Neuronal stem cell (in vitro differentiated cells): ENCODE results near the gene DNAAF2.

Source experiments
- DNase-seq: peaks from one replicate; pipeline ENCODE4 v3.0.0-alpha.2; 2013; ENCODE audit warnings: low spot score
- H2AFZ ChIP-seq: one replicate; pipeline ENCODE4 v1.6.1; 2013; ENCODE audit warnings: mild to moderate bottlenecking, low read length, inconsistent platforms
- H2AK5ac ChIP-seq: 2 replicates; pipeline ENCODE4 v1.6.1; 2013; ENCODE audit warnings: low read depth, mild to moderate bottlenecking, inconsistent platforms, low read length, moderate library complexity, mixed read lengths
- H2BK120ac ChIP-seq: 2 replicates; pipeline ENCODE4 v1.6.1; 2013; ENCODE audit warnings: low read depth, mild to moderate bottlenecking, inconsistent platforms, low read length, moderate library complexity, mixed read lengths
- H2BK12ac ChIP-seq: one replicate; pipeline ENCODE4 v1.6.1; 2013; ENCODE audit warnings: low read length, inconsistent platforms
- H2BK15ac ChIP-seq: 2 replicates; pipeline ENCODE4 v1.6.1; 2013; ENCODE audit warnings: mild to moderate bottlenecking, low read length, inconsistent platforms, mixed read lengths
- H2BK5ac ChIP-seq: one replicate; pipeline ENCODE4 v1.6.1; 2013; ENCODE audit warnings: inconsistent platforms, mild to moderate bottlenecking, low read length, moderate library complexity
- H3K14ac ChIP-seq: one replicate; pipeline ENCODE4 v1.6.1; 2013; ENCODE audit warnings: low read length, inconsistent platforms
- H3K18ac ChIP-seq: 2 replicates; pipeline ENCODE4 v1.6.1; 2013; ENCODE audit warnings: low read length, inconsistent platforms
- H3K23ac ChIP-seq: 2 replicates; pipeline ENCODE4 v1.6.1; 2013; ENCODE audit warnings: low read depth, mild to moderate bottlenecking, mixed read lengths, low read length, inconsistent platforms; ENCODE audit not compliant: poor library complexity
- H3K27ac ChIP-seq: replicated peaks from 3 replicates; pipeline ENCODE4 v1.5.1; 2013; ENCODE audit warnings: low read length, inconsistent platforms
- H3K27me3 ChIP-seq, 3 experiments: 2 replicates each; pipeline ENCODE4 v1.6.1; 2013; ENCODE audit warnings: low read length in 3 of 3, mild to moderate bottlenecking in 2 of 3, inconsistent platforms in 1 of 3, low read depth in 1 of 3, mixed read lengths in 1 of 3, moderate library complexity in 1 of 3; ENCODE audit not compliant: control insufficient read depth in 3 of 3, insufficient read depth in 3 of 3
- H3K36me3 ChIP-seq, 2 donors: replicated peaks in 1 of 2; 2 replicates each; pipeline ENCODE4 v1.6.1; 2013; ENCODE audit warnings: low read length in 2 of 2; ENCODE audit not compliant: control insufficient read depth in 2 of 2, insufficient read depth in 2 of 2
- H3K4ac ChIP-seq: 2 replicates; pipeline ENCODE4 v1.6.1; 2013; ENCODE audit warnings: inconsistent platforms, mild to moderate bottlenecking, low read length, moderate library complexity
- H3K4me1 ChIP-seq, 2 donors: 1 replicate in 1 of 2; 2 replicates in 1 of 2; pipeline ENCODE4 v1.6.1; 2013; ENCODE audit warnings: low read length in 2 of 2, low read depth in 1 of 2; ENCODE audit not compliant: control insufficient read depth in 2 of 2, insufficient read depth in 1 of 2
- H3K4me2 ChIP-seq: one replicate; pipeline ENCODE4 v1.6.1; 2013; ENCODE audit warnings: mild to moderate bottlenecking, low read length, inconsistent platforms; ENCODE audit not compliant: insufficient read depth, poor library complexity, severe bottlenecking
- H3K4me3 ChIP-seq, 2 donors: 2 replicates each; pipeline ENCODE4 v1.5.1; 2013; ENCODE audit warnings: low read length in 2 of 2, mild to moderate bottlenecking in 2 of 2, inconsistent platforms in 1 of 2, moderate library complexity in 1 of 2
- H3K79me1 ChIP-seq: one replicate; pipeline ENCODE4 v1.6.1; 2013; ENCODE audit warnings: low read depth, mild to moderate bottlenecking, inconsistent platforms, low read length, moderate library complexity
- H3K9ac ChIP-seq: one replicate; pipeline ENCODE4 v1.6.1; 2013; ENCODE audit warnings: mild to moderate bottlenecking, low read depth, low read length, inconsistent platforms; ENCODE audit not compliant: poor library complexity
- H3K9me3 ChIP-seq, 2 donors: replicated peaks in 1 of 2; 2 replicates each; pipeline versions ENCODE3 to v1.6.1; 2013; ENCODE audit warnings: low read length in 2 of 2, mild to moderate bottlenecking in 2 of 2, inconsistent platforms in 1 of 2, low read depth in 1 of 2, mixed read lengths in 1 of 2, moderate library complexity in 1 of 2; ENCODE audit not compliant: control insufficient read depth in 2 of 2, insufficient read depth in 1 of 2
- H4K8ac ChIP-seq: one replicate; pipeline ENCODE4 v1.6.1; 2013; ENCODE audit warnings: low read depth, mild to moderate bottlenecking, inconsistent platforms, low read length, moderate library complexity
- H4K91ac ChIP-seq: one replicate; pipeline ENCODE4 v1.6.1; 2013; ENCODE audit warnings: low read length, low read depth, mild to moderate bottlenecking, inconsistent platforms; ENCODE audit not compliant: poor library complexity
- WGBS, 2 donors: extraction: QIAGEN DNeasy Blood & Tissue Kit; methylation state at CpG; one replicate each; pipeline ENCODE4 v1.1.7; 2013; ENCODE audit warnings: missing lambda C conversion rate in 2 of 2, mixed read lengths in 1 of 2; ENCODE audit not compliant: insufficient read length in 2 of 2, insufficient replicate concordance in 1 of 2; ENCODE audit errors: extremely low coverage in 2 of 2; 5-methylcytosine and 5-hydroxymethylcytosine counted together

The DNAAF2 gene

GRCh38 chr14:49637534-49638078 lies 2.6 kb upstream of the DNAAF2 start:
- no peak overlapping the region for H3K4ac ChIP-seq
- no peak overlapping the region for H2BK15ac ChIP-seq
- no peak overlapping the region for H3K23ac ChIP-seq
- H4K91ac ChIP-seq: no peak overlapping the region
- H3K9me3 ChIP-seq: no peaks in the 10 kb centered on the region
- no peak overlapping the region for H4K8ac ChIP-seq
- no peak for DNase-seq
- H2BK120ac ChIP-seq: no peak overlapping the region
- H3K27me3 ChIP-seq: no peaks in the 10 kb centered on the region
- no peak overlapping the region for H3K9ac ChIP-seq
- WGBS, 2 donors: no CpG with 5 or more reads among the region's 3 CpGs
- no peak overlapping the region for H3K4me3 ChIP-seq
- H3K79me1 ChIP-seq: peaks cover 8% of the 10 kb centered on the region
- no peak overlapping the region for H3K4me2 ChIP-seq
- no peak overlapping the region for H2BK12ac ChIP-seq
- H3K18ac ChIP-seq: no peak overlapping the region
- H3K27ac ChIP-seq: no peak overlapping the region
- no peak overlapping the region for H2BK5ac ChIP-seq
- H3K14ac ChIP-seq: no peak overlapping the region
- H2AK5ac ChIP-seq: no peak overlapping the region
- peaks cover 7 to 62% of the 10 kb centered on the region in 2 donors for H3K36me3 ChIP-seq
- H2AFZ ChIP-seq: no peak overlapping the region
- peaks cover 0 to 2% of the 10 kb centered on the region in 2 donors for H3K4me1 ChIP-seq

GRCh38 chr14:49636866-49637265 lies 1.8 kb upstream of the DNAAF2 start:
- H3K9me3 ChIP-seq: peaks cover 0 to 4% of the 10 kb centered on the region in 2 donors
- H3K4me1 ChIP-seq: peaks cover 0 to 2% of the 10 kb centered on the region in 2 donors
- H2BK12ac ChIP-seq: no peak overlapping the region
- no peak overlapping the region for H3K14ac ChIP-seq
- H3K4me3 ChIP-seq: no peak overlapping the region
- no peak overlapping the region for H3K23ac ChIP-seq
- no peak overlapping the region for H4K91ac ChIP-seq
- H2AK5ac ChIP-seq: no peak overlapping the region
- no peak overlapping the region for H4K8ac ChIP-seq
- H3K36me3 ChIP-seq: peaks cover 7 to 60% of the 10 kb centered on the region in 2 donors
- H2BK120ac ChIP-seq: no peak overlapping the region
- WGBS, 2 donors: no CpG with 5 or more reads among the region's 1 CpG
- H3K4ac ChIP-seq: no peak overlapping the region
- no peak for DNase-seq
- H3K27me3 ChIP-seq: no peaks in the 10 kb centered on the region
- H3K27ac ChIP-seq: no peak overlapping the region
- peaks cover 8% of the 10 kb centered on the region for H3K79me1 ChIP-seq
- no peak overlapping the region for H2AFZ ChIP-seq
- no peak overlapping the region for H2BK5ac ChIP-seq
- no peak overlapping the region for H3K9ac ChIP-seq
- H3K4me2 ChIP-seq: no peak overlapping the region
- no peak overlapping the region for H2BK15ac ChIP-seq
- no peak overlapping the region for H3K18ac ChIP-seq

GRCh38 chr14:49633640-49634546 lies 1.2 kb downstream of the DNAAF2 start:
- Histone ChIP-seq H3K79me1 (peaks cover 8% of the 10 kb centered on the region), H4K91ac (no peak overlapping the region), H3K27ac (peak overlapping the region; percentile 99), H3K4me1 (peaks cover 0 to 2% of the 10 kb centered on the region in 2 donors), H3K36me3 (peaks cover 7 to 58% of the 10 kb centered on the region in 2 donors), H3K18ac (peak overlapping the region; percentile 100), H2AK5ac (peak overlapping the region; percentile 94), H3K9ac (peak overlapping the region; percentile 99), H2AFZ (peak overlapping the region; percentile 100), H2BK5ac (peak overlapping the region; percentile 90), H2BK12ac (no peak overlapping the region), H3K23ac (peak overlapping the region; percentile 98), H4K8ac (peak overlapping the region; percentile 82), H3K27me3 (no peaks in the 10 kb centered on the region), H2BK120ac (no peak overlapping the region), H3K4me3 (peak overlapping the region; percentile 64 to 100), H3K4me2 (peak overlapping the region; percentile 99), H2BK15ac (peak overlapping the region; percentile 58), H3K14ac (peak overlapping the region; percentile 99), H3K9me3 (peaks cover 0 to 8% of the 10 kb centered on the region in 2 donors), H3K4ac (peak overlapping the region; percentile 98)
- WGBS, 2 donors: no CpG with 5 or more reads among the region's 101 CpGs
- peak; percentile 95 for DNase-seq
